HepG2 (cell line): ENCODE measurements around the gene MROH2A. TPM values are rescaled to one million over a fixed set of nuclear protein-coding genes. Genes with fewer than 3 reads are reported as not detected.
"Not testable (repeated sequence)": the region's sequence is repeated elsewhere in the genome, so short reads cannot be mapped to it uniquely, and the experiment has no call there.

Experiments used
- ATAC-seq: fragments of 200-7000 bp; cut with Tn5 transposase; 3 replicates; pipeline ENCODE4 v1.9.1; 2020; ENCODE audit warnings: mild to moderate bottlenecking, moderate library complexity
- BruUV-seq: library from RNA; stranded (reverse); fragments of 400-500 nt; replicated peaks from 2 replicates; lab custom pipeline; 2021; lab: Mats Ljungman, UMichigan
- CTCF ChIA-PET: fragments of 300-600 bp; formaldehyde crosslinking; extraction: SDS; loops from one replicate; lab custom pipeline; 2021; ENCODE audit warnings: low total read pairs, inconsistent platforms, low intra/inter-chr PET ratio; lab: Yijun Ruan, JAX
- POLR2A ChIA-PET: fragments of 350-600 bp; sonication (Branson Sonifier 250); formaldehyde crosslinking; loops from one replicate; lab custom pipeline; 2020; ENCODE audit warnings: antibody characterized with exemption, inconsistent platforms; lab: Yijun Ruan, JAX
- DNase-seq: peaks from one replicate; pipeline ENCODE4 v3.0.0-alpha.2; 2015; ENCODE audit warnings: low spot score
- FAIRE-seq: peaks from 3 replicates; lab custom pipeline; 2011; peaks lifted over from hg19 to GRCh38; lab: Jason Lieb, UNC
- H2AFZ ChIP-seq: one replicate; pipeline ENCODE4 v1.6.1; 2011; ENCODE audit warnings: low read length, inconsistent platforms
- H3K27ac ChIP-seq: fragments of 300-600 bp; 3 replicates; pipeline ENCODE4 v1.8.0; 2011; ENCODE audit warnings: mixed run types, mild to moderate bottlenecking, mixed read lengths, low read length, inconsistent platforms; ENCODE audit not compliant: insufficient read depth; ENCODE audit errors: extremely low read length
- H3K27me3 ChIP-seq, 2 experiments: fragments of 200-600 bp in 1 of 2; 2 replicates in 1 of 2; 3 replicates in 1 of 2; pipeline versions ENCODE4 v1.6.0 to v1.8.0; 2011; ENCODE audit warnings: low read length in 2 of 2, mild to moderate bottlenecking in 2 of 2, moderate library complexity in 2 of 2, inconsistent platforms in 1 of 2; ENCODE audit not compliant: insufficient read depth in 2 of 2, control insufficient read depth in 1 of 2
- H3K36me3 ChIP-seq, 2 experiments: fragments of 200-600 bp in 1 of 2; replicated peaks in 1 of 2; 2 replicates in 1 of 2; 3 replicates in 1 of 2; pipeline versions ENCODE4 v1.5.1 to v1.8.0; 2011; ENCODE audit warnings: low read length in 2 of 2, inconsistent platforms in 1 of 2; ENCODE audit not compliant: insufficient read depth in 2 of 2, control insufficient read depth in 1 of 2
- H3K4me1 ChIP-seq: 2 replicates; pipeline ENCODE4 v1.5.1; 2012; ENCODE audit warnings: low read length, inconsistent platforms; ENCODE audit not compliant: insufficient read depth
- H3K4me2 ChIP-seq: 2 replicates; pipeline ENCODE4 v1.6.0; 2011; ENCODE audit warnings: low read depth, low read length, inconsistent platforms
- H3K4me3 ChIP-seq, 3 experiments: fragments of 200-600 bp in 1 of 3; sonication (generic), shearing (Covaris generic) in 1 of 3; replicated peaks in 1 of 3; 2 replicates each; pipeline ENCODE4 v1.5.1; 2011 to 2016; ENCODE audit warnings: low read length in 3 of 3, inconsistent platforms in 2 of 3, low read depth in 2 of 3, mild to moderate bottlenecking in 2 of 3, control low read depth in 1 of 3, mixed read lengths in 1 of 3; ENCODE audit not compliant: insufficient read depth in 1 of 3
- H3K79me2 ChIP-seq: one replicate; pipeline ENCODE4 v1.6.1; 2011; ENCODE audit warnings: low read length, inconsistent platforms; ENCODE audit not compliant: insufficient read depth
- H3K9ac ChIP-seq: 2 replicates; pipeline ENCODE4 v1.6.0; 2011; ENCODE audit warnings: mild to moderate bottlenecking, low read depth, low read length, inconsistent platforms; ENCODE audit not compliant: insufficient read depth
- H3K9me3 ChIP-seq: 2 replicates; pipeline ENCODE4 v1.5.1; 2012; ENCODE audit warnings: mild to moderate bottlenecking, low read length
- H4K20me1 ChIP-seq: 2 replicates; pipeline ENCODE4 v1.6.0; 2011; ENCODE audit warnings: inconsistent platforms, mild to moderate bottlenecking, low read length, moderate library complexity; ENCODE audit not compliant: insufficient read depth
- ZNF263 ChIP-seq: sonication (generic); formaldehyde crosslinking; IDR thresholded peaks from 2 replicates; pipeline ENCODE4 v1.4.0; 2020; ENCODE audit warnings: missing genetic modification reagents
- WGBS: methylation state at CpG from one replicate; pipeline ENCODE4 v1.1.6; 2017; ENCODE audit warnings: low lambda C conversion rate; 5-methylcytosine and 5-hydroxymethylcytosine counted together
- in situ Hi-C: cut with HindIII; loops from 2 replicates; pipeline ENCODE4 v1.10.0; 2017; ENCODE audit warnings: low pct_unique_long_range_greater_than_20kb; ENCODE audit not compliant: extremely low pct_ligation_motif_present
- intact Hi-C: fragments of 100-400 bp; cut with micrococcal nuclease; formaldehyde crosslinking; loops from one replicate; pipeline ENCODE4 v1.10.0; 2022; ENCODE audit not compliant: unreplicated experiment
- polyA plus RNA-seq, 8 experiments: library from polyadenylated mRNA; depleted of rRNA in 3 of 8; stranded (reverse) in 7 of 8; unstranded in 1 of 8; fragments of >200 nt; fragmentation: Illumina TruSeq in 4 of 8; extraction: Trizol in 4 of 8; gene quantifications; 2 replicates each; pipeline versions ENCODE4 v1.2.1 to v1.2.3, GENCODE V29; 2011 to 2016; ENCODE audit warnings: low read depth in 4 of 8, missing spikeins in 1 of 8, mixed read lengths in 1 of 8; ENCODE audit not compliant: insufficient read depth in 1 of 8
- total RNA-seq, 5 experiments: library from RNA; depleted of rRNA; stranded (reverse); fragments of >200 nt; fragmentation: Illumina TruSeq; extraction: Trizol; gene quantifications; 2 replicates each; pipeline ENCODE4 v1.2.3, GENCODE V29; 2016; ENCODE audit warnings: low read depth in 1 of 5

The MROH2A gene
- total and polyA plus RNA-seq, 2 of the 13 experiments (the other 11 are each of a cell fraction or from before 2014, with no cell fraction given): 0.03 to 0.04 TPM

GRCh38 chr2:233872125-233872524, 94.0 kb downstream of the MROH2A start:
- ATAC-seq, in situ Hi-C loops, H3K9ac ChIP-seq, FAIRE-seq, POLR2A ChIA-PET, H3K4me2 ChIP-seq, H2AFZ ChIP-seq, H4K20me1 ChIP-seq, H3K36me3 ChIP-seq, H3K4me3 ChIP-seq, CTCF ChIA-PET, H3K27ac ChIP-seq, H3K4me1 ChIP-seq, DNase-seq, H3K79me2 ChIP-seq, intact Hi-C loops, BruUV-seq, H3K9me3 ChIP-seq: not testable (repeated sequence)
- H3K27me3 ChIP-seq: peaks cover 0 to 16% of the 10 kb centered on the region in 2 experiments; a peak in 4 of 5 replicates
- 4% methylated on average over 2 of the region's 2 CpGs for WGBS

DNA sequence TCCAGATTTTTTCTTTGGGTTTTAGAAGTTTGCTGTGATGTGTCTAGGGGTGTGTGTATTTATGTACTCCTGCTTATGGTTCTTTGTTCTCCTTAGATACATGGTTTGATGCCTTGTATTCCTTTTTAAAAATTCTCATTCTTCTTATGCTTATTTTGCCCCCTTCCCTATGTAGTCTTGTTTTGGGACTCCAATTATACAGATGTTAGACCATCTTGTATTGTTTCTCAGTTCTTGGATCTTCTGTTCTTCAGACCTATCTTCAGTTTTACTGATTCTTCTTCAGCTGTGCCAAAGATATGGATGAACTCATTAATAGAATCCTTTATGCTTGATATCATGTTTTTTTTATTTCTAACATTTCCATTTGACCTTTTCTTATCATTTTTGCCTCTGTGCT, 104.2 kb downstream of the MROH2A start:
- no peaks in the 10 kb centered on the region for H3K79me2 ChIP-seq
- CTCF ChIA-PET: no interaction called here
- no peaks in the 10 kb centered on the region for H3K27me3 ChIP-seq
- no peak overlapping the region for H3K9ac ChIP-seq
- DNase-seq: no peak
- no peak for FAIRE-seq
- no peak for ATAC-seq
- no peak overlapping the region for H3K4me2 ChIP-seq
- no peak overlapping the region for H2AFZ ChIP-seq
- H3K4me1 ChIP-seq: no peaks in the 10 kb centered on the region
- H4K20me1 ChIP-seq: no peaks in the 10 kb centered on the region
- no peak for TF ChIP-seq ZNF263 (CRISPR knock-in tag)
- no peak overlapping the region for H3K4me3 ChIP-seq
- in situ Hi-C loops (no loop called here), intact Hi-C loops (no loop called here)
- POLR2A ChIA-PET: no interaction called here
- peaks cover 23% of the 10 kb centered on the region for H3K9me3 ChIP-seq
- no TSS peak for BruUV-seq
- no peak overlapping the region for H3K27ac ChIP-seq
- H3K36me3 ChIP-seq: no peaks in the 10 kb centered on the region

Other genes starting within 250 kb of the MROH2A start
- 41.0 and 57.2 TPM in 2 replicates for gene USP40, start 211.5 kb upstream of the MROH2A start, total RNA-seq (2016; rRNA removed; fragmentation: Illumina TruSeq; extraction: Trizol)
- 40.2 and 46.3 TPM in 2 replicates for gene USP40, start 211.5 kb upstream of the MROH2A start, polyA plus RNA-seq (2011; rRNA removed)
- gene UGT1A8, start 160.7 kb upstream of the MROH2A start, total RNA-seq (2016; rRNA removed; fragmentation: Illumina TruSeq; extraction: Trizol): not detected in 2 replicates
- not detected in 2 replicates for gene UGT1A8, start 160.7 kb upstream of the MROH2A start, polyA plus RNA-seq (2011; rRNA removed)
- 0.10 TPM in 1 of 2 replicates, not detected in the other for gene UGT1A10, start 141.9 kb upstream of the MROH2A start, total RNA-seq (2016; rRNA removed; fragmentation: Illumina TruSeq; extraction: Trizol)
- gene UGT1A10, start 141.9 kb upstream of the MROH2A start, polyA plus RNA-seq (2011; rRNA removed): 0.07 TPM in 1 of 2 replicates, not detected in the other
- gene UGT1A9, start 106.4 kb upstream of the MROH2A start, total RNA-seq (2016; rRNA removed; fragmentation: Illumina TruSeq; extraction: Trizol): not detected in 2 replicates
- gene UGT1A9, start 106.4 kb upstream of the MROH2A start, polyA plus RNA-seq (2011; rRNA removed): 0.07 TPM in 1 of 2 replicates, not detected in the other
- not detected in 2 replicates for gene UGT1A7, start 96.4 kb upstream of the MROH2A start, total RNA-seq (2016; rRNA removed; fragmentation: Illumina TruSeq; extraction: Trizol)
- gene UGT1A7, start 96.4 kb upstream of the MROH2A start, polyA plus RNA-seq (2011; rRNA removed): not detected in 2 replicates
- not detected in 2 replicates for gene UGT1A6, start 85.4 kb upstream of the MROH2A start, total RNA-seq (2016; rRNA removed; fragmentation: Illumina TruSeq; extraction: Trizol)
- gene UGT1A6, start 85.4 kb upstream of the MROH2A start, polyA plus RNA-seq (2011; rRNA removed): 0.25 and 0.35 TPM in 2 replicates
- gene UGT1A5, start 65.4 kb upstream of the MROH2A start, total RNA-seq (2016; rRNA removed; fragmentation: Illumina TruSeq; extraction: Trizol): not detected in 2 replicates
- gene UGT1A5, start 65.4 kb upstream of the MROH2A start, polyA plus RNA-seq (2011; rRNA removed): not detected in 2 replicates
- gene UGT1A4, start 59.6 kb upstream of the MROH2A start, total RNA-seq (2016; rRNA removed; fragmentation: Illumina TruSeq; extraction: Trizol): not detected in 2 replicates
- gene UGT1A4, start 59.6 kb upstream of the MROH2A start, polyA plus RNA-seq (2011; rRNA removed): not detected in 2 replicates
- 0.11 TPM in 1 of 2 replicates, not detected in the other for gene UGT1A3, start 49.3 kb upstream of the MROH2A start, total RNA-seq (2016; rRNA removed; fragmentation: Illumina TruSeq; extraction: Trizol)
- 0.39 TPM in 1 of 2 replicates, not detected in the other for gene UGT1A3, start 49.3 kb upstream of the MROH2A start, polyA plus RNA-seq (2011; rRNA removed)
- gene UGT1A1, start 18.1 kb upstream of the MROH2A start, total RNA-seq (2016; rRNA removed; fragmentation: Illumina TruSeq; extraction: Trizol): 0.22 and 0.69 TPM in 2 replicates
- 0.75 and 3.6 TPM in 2 replicates for gene UGT1A1, start 18.1 kb upstream of the MROH2A start, polyA plus RNA-seq (2011; rRNA removed)
- gene HJURP, start 76.2 kb downstream of the MROH2A start, total RNA-seq (2016; rRNA removed; fragmentation: Illumina TruSeq; extraction: Trizol): 36.3 and 45.9 TPM in 2 replicates
- 26.0 and 43.9 TPM in 2 replicates for gene HJURP, start 76.2 kb downstream of the MROH2A start, polyA plus RNA-seq (2011; rRNA removed)
- not detected in 2 replicates for gene TRPM8, start 139.0 kb downstream of the MROH2A start, total RNA-seq (2016; rRNA removed; fragmentation: Illumina TruSeq; extraction: Trizol)
- 0.08 and 0.12 TPM in 2 replicates for gene TRPM8, start 139.0 kb downstream of the MROH2A start, polyA plus RNA-seq (2011; rRNA removed)